Caco-2 (cell line): ENCODE measurements around the gene CTAGE9. TPM values are rescaled to one million over a fixed set of nuclear protein-coding genes. Genes with fewer than 3 reads are reported as not detected.

Experiments
- BruUV-seq: library from RNA; stranded (reverse); fragments of 400-500 nt; replicated peaks from 2 replicates; lab custom pipeline; 2021; lab: Mats Ljungman, UMichigan
- CTCF ChIA-PET: fragments of 300-600 bp; sonication (Branson Sonifier 250); formaldehyde crosslinking; loops from one replicate; lab custom pipeline; 2022; ENCODE audit warnings: antibody characterized with exemption; lab: Charles Lee
- POLR2A ChIA-PET: fragments of 300-600 bp; sonication (Branson Sonifier 250); formaldehyde crosslinking; loops from one replicate; lab custom pipeline; 2022; ENCODE audit warnings: antibody characterized with exemption; lab: Charles Lee
- DNase-seq, 2 experiments: peaks; one replicate each; pipeline versions ENCODE4 v3.0.0 to v3.0.0-alpha.2; 2020 to 2022
- H3K27me3 ChIP-seq: replicated peaks from 2 replicates; pipeline ENCODE4 v1.6.0; 2011; ENCODE audit warnings: low read length; ENCODE audit not compliant: control insufficient read depth, insufficient read depth
- H3K36me3 ChIP-seq: 2 replicates; pipeline ENCODE4 v1.5.1; 2011; ENCODE audit warnings: low read length; ENCODE audit not compliant: control insufficient read depth, insufficient read depth
- H3K4me1 ChIP-seq: fragments of 250-450 bp; sonication (Bioruptor Pico); 2 replicates; pipeline ENCODE4 v1.5.1; 2020; ENCODE audit warnings: mild to moderate bottlenecking
- H3K4me3 ChIP-seq: 2 replicates; pipeline ENCODE4 v1.5.1; 2011; ENCODE audit warnings: low read depth, mild to moderate bottlenecking, control low read depth, low read length
- H3K9me3 ChIP-seq: fragments of 250-450 bp; sonication (Bioruptor Pico); 2 replicates; pipeline ENCODE4 v1.5.1; 2020; ENCODE audit warnings: mild to moderate bottlenecking, moderate library complexity
- H3K27ac Mint-ChIP-seq: one replicate; pipeline ENCODE4 v1.8.0; 2022; ENCODE audit warnings: mixed read lengths; ENCODE audit not compliant: unreplicated experiment
- H3K27me3 Mint-ChIP-seq: one replicate; pipeline ENCODE4 v1.8.0; 2022; ENCODE audit warnings: mixed read lengths; ENCODE audit not compliant: insufficient read depth, unreplicated experiment
- H3K36me3 Mint-ChIP-seq: one replicate; pipeline ENCODE4 v1.8.0; 2022; ENCODE audit warnings: mild to moderate bottlenecking, mixed read lengths; ENCODE audit not compliant: insufficient read depth, unreplicated experiment
- H3K4me1 Mint-ChIP-seq: one replicate; pipeline ENCODE4 v1.8.0; 2022; ENCODE audit warnings: low read depth, mixed read lengths; ENCODE audit not compliant: unreplicated experiment
- H3K4me3 Mint-ChIP-seq: one replicate; pipeline ENCODE4 v1.8.0; 2022; ENCODE audit warnings: mild to moderate bottlenecking, moderate library complexity, mixed read lengths; ENCODE audit not compliant: unreplicated experiment
- H3K9me3 Mint-ChIP-seq: one replicate; pipeline ENCODE4 v1.8.0; 2022; ENCODE audit warnings: mixed read lengths; ENCODE audit not compliant: unreplicated experiment
- intact Hi-C: fragments of 100-400 bp; cut with micrococcal nuclease; formaldehyde crosslinking; loops from one replicate; pipeline ENCODE4 v1.10.0; 2022; ENCODE audit not compliant: unreplicated experiment
- total RNA-seq: library from RNA; stranded (reverse); gene quantifications from 2 replicates; pipeline ENCODE4 v1.2.3, GENCODE V29; 2022
- TF ChIP-seq, protein P1 (sequence below), 2 experiments: fragments of 200-600 bp in 1 of 2; IDR thresholded peaks; 1 replicate in 1 of 2; 2 replicates in 1 of 2; pipeline versions ENCODE4 v1.5.1 to v1.8.0; 2011 to 2022; ENCODE audit warnings: antibody characterized with exemption in 1 of 2, control low read depth in 1 of 2, inconsistent platforms in 1 of 2, low read depth in 1 of 2, low read length in 1 of 2, mild to moderate bottlenecking in 1 of 2, moderate library complexity in 1 of 2; ENCODE audit not compliant: insufficient read depth in 1 of 2, severe bottlenecking in 1 of 2, unreplicated experiment in 1 of 2

The CTAGE9 gene
- total RNA-seq, 1 experiment from 2014 or later = not detected

GRCh38 chr6:131663578-131664165 is 47.1 kb downstream of the CTAGE9 start:
- Histone ChIP-seq H3K4me1 (no peaks in the 10 kb centered on the region), H3K27me3 (no peaks in the 10 kb centered on the region), H3K9me3 (no peaks in the 10 kb centered on the region), H3K4me3 (no peak overlapping the region), H3K36me3 (no peaks in the 10 kb centered on the region)
- CTCF ChIA-PET = no interaction called here
- H3K27me3 Mint-ChIP-seq = peaks cover 3% of the 10 kb centered on the region
- H3K9me3 Mint-ChIP-seq = no peaks in the 10 kb centered on the region
- TF ChIP-seq, protein P1, sequence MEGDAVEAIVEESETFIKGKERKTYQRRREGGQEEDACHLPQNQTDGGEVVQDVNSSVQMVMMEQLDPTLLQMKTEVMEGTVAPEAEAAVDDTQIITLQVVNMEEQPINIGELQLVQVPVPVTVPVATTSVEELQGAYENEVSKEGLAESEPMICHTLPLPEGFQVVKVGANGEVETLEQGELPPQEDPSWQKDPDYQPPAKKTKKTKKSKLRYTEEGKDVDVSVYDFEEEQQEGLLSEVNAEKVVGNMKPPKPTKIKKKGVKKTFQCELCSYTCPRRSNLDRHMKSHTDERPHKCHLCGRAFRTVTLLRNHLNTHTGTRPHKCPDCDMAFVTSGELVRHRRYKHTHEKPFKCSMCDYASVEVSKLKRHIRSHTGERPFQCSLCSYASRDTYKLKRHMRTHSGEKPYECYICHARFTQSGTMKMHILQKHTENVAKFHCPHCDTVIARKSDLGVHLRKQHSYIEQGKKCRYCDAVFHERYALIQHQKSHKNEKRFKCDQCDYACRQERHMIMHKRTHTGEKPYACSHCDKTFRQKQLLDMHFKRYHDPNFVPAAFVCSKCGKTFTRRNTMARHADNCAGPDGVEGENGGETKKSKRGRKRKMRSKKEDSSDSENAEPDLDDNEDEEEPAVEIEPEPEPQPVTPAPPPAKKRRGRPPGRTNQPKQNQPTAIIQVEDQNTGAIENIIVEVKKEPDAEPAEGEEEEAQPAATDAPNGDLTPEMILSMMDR (IDR thresholded peaks at IDR 0.05; ENCODE audit: insufficient read depth in 1 of 2, low read depth in 1 of 2, low read length in 1 of 2, severe bottlenecking in 1 of 2, unreplicated experiment in 1 of 2) = no peak
- no peak for DNase-seq
- H3K36me3 Mint-ChIP-seq = no peaks in the 10 kb centered on the region
- no peak overlapping the region for H3K27ac Mint-ChIP-seq
- H3K4me3 Mint-ChIP-seq = no peak overlapping the region
- no TSS peak for BruUV-seq
- intact Hi-C loops = no loop called here
- H3K4me1 Mint-ChIP-seq = no peaks in the 10 kb centered on the region
- POLR2A ChIA-PET = no interaction called here

DNA sequence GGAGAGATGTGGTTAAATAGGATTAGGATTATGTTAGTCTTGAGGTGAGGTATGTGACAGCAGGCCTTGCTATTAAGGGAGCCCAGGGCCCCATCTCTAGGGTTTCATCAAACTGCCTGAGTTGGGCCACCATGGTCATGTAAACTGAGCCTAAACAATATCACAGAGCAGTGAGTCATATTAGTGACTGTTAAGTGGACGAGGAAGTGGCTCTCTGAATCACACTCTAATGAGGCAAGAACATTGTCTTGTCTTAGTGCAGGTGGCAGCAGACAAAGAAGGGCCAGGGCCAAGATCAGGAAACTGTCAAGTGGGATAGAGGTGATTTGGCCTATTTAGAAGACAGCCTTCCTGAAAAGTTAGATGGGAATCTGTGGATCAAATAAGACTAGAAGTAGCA is 50.6 kb downstream of the CTAGE9 start:
- no peaks in the 10 kb centered on the region for H3K4me1 ChIP-seq
- Mint-ChIP-seq H3K27ac (no peak overlapping the region), H3K4me1 (no peaks in the 10 kb centered on the region), H3K4me3 (no peak overlapping the region), H3K36me3 (no peaks in the 10 kb centered on the region), H3K27me3 (no peaks in the 10 kb centered on the region), H3K9me3 (no peaks in the 10 kb centered on the region)
- ChIA-PET CTCF (no interaction called here), POLR2A (no interaction called here)
- no peaks in the 10 kb centered on the region for H3K36me3 ChIP-seq
- BruUV-seq = no TSS peak
- H3K9me3 ChIP-seq = no peaks in the 10 kb centered on the region
- no peak overlapping the region for H3K4me3 ChIP-seq
- intact Hi-C loops = no loop called here
- no peak for DNase-seq
- H3K27me3 ChIP-seq = no peaks in the 10 kb centered on the region
- TF ChIP-seq, protein P1 (IDR thresholded peaks at IDR 0.05; ENCODE audit: insufficient read depth in 1 of 2, low read depth in 1 of 2, low read length in 1 of 2, severe bottlenecking in 1 of 2, unreplicated experiment in 1 of 2) = no peak

Other genes with a start within 250 kb of the CTAGE9 start
- gene ARG1, start 137.8 kb downstream of the CTAGE9 start, total RNA-seq = not detected in 2 replicates
- 19.1 and 22.4 TPM in 2 replicates for gene MED23, start 82.8 kb downstream of the CTAGE9 start, total RNA-seq
- gene ENPP3, start 73.7 kb downstream of the CTAGE9 start, total RNA-seq = not detected in 2 replicates
- not detected in 2 replicates for gene OR2A4, start 9.6 kb downstream of the CTAGE9 start, total RNA-seq
- 4.6 and 4.8 TPM in 2 replicates for gene ENPP1, start 97.0 kb upstream of the CTAGE9 start, total RNA-seq
- gene CCN2, start 240.4 kb upstream of the CTAGE9 start, total RNA-seq = 13.8 and 16.1 TPM in 2 replicates